LNCAP (cell line): ENCODE data around the gene FSD2.

Experiments used
- CTCF ChIP-seq: fragments of 450-650 bp; IDR thresholded peaks from 2 replicates; pipeline ENCODE4 v1.5.1; 2017; ENCODE audit warnings: mild to moderate bottlenecking

The FSD2 gene

GRCh38 chr15:82710926-82711490 lies 94.9 kb downstream of the FSD2 start:
- TF ChIP-seq CTCF: no peak

GRCh38 chr15:82710208-82710555 lies 95.7 kb downstream of the FSD2 start:
- TF ChIP-seq CTCF: no peak

GRCh38 chr15:82709421-82710207 lies 96.3 kb downstream of the FSD2 start, which contains the start of gene AP3B2:
TSS of gene AP3B2 (minus strand) at chr15:82709875. CDS start at chr15:82709706, 169 bp downstream.
- no peak for TF ChIP-seq CTCF

- no peak for TF ChIP-seq CTCF
These were observed 96.8 kb downstream of the FSD2 start for GRCh38 chr15:82709081-82709420.
